H1 (cell line): ENCODE results near the gene COMT. TPM values are rescaled to one million over a fixed set of nuclear protein-coding genes. Genes with fewer than 3 reads are reported as not detected.
"Not testable (repeated sequence)": the region's sequence is repeated elsewhere in the genome, so short reads cannot be mapped to it uniquely, and the experiment has no call there.

Experiments
- CTCF ChIA-PET: fragments of 300-600 bp; sonication (Branson Sonifier 250); formaldehyde crosslinking; loops from one replicate; lab custom pipeline; 2021; ENCODE audit not compliant: partially characterized antibody; lab: Charles Lee
- POLR2A ChIA-PET: fragments of 300-600 bp; sonication (Branson Sonifier 250); formaldehyde crosslinking; loops from one replicate; lab custom pipeline; 2021; ENCODE audit warnings: inconsistent platforms; ENCODE audit not compliant: partially characterized antibody; lab: Charles Lee
- DNase-seq, 2 experiments: peaks; one replicate each; pipeline versions ENCODE4 v3.0.0 to v3.0.0-alpha.2; 2010 to 2022; ENCODE audit warnings: low spot score in 2 of 2, low read depth in 1 of 2, mixed read lengths in 1 of 2
- FAIRE-seq: peaks from 2 replicates; lab custom pipeline; 2011; peaks lifted over from hg19 to GRCh38; lab: Jason Lieb, UNC
- H2AFZ ChIP-seq: 2 replicates; pipeline ENCODE4 v1.8.1; 2012; ENCODE audit warnings: low read length, inconsistent platforms
- H2AK5ac ChIP-seq: 2 replicates; pipeline ENCODE4 v1.6.1; 2013; ENCODE audit warnings: low read depth, low read length
- H2BK120ac ChIP-seq: replicated peaks from 2 replicates; pipeline ENCODE3; 2013; ENCODE audit warnings: low read depth, low read length, inconsistent platforms
- H2BK12ac ChIP-seq: 2 replicates; pipeline ENCODE4 v1.6.1; 2013; ENCODE audit warnings: low read depth, low read length
- H2BK15ac ChIP-seq: 2 replicates; pipeline ENCODE4 v1.6.1; 2013; ENCODE audit warnings: low read length
- H2BK20ac ChIP-seq: 2 replicates; pipeline ENCODE4 v1.6.1; 2013; ENCODE audit warnings: low read length
- H2BK5ac ChIP-seq: 2 replicates; pipeline ENCODE4 v1.6.1; 2013; ENCODE audit warnings: low read depth, low read length
- H3K14ac ChIP-seq: 2 replicates; pipeline ENCODE4 v1.6.1; 2013; ENCODE audit warnings: inconsistent platforms; ENCODE audit not compliant: insufficient read length
- H3K18ac ChIP-seq: 2 replicates; pipeline ENCODE4 v1.6.1; 2013; ENCODE audit warnings: low read length; ENCODE audit errors: extremely low read depth
- H3K23ac ChIP-seq: 2 replicates; pipeline ENCODE4 v1.6.1; 2013; ENCODE audit warnings: inconsistent platforms; ENCODE audit not compliant: insufficient read length
- H3K23me2 ChIP-seq: 2 replicates; pipeline ENCODE4 v1.6.1; 2013; ENCODE audit warnings: low read depth, low read length
- H3K27ac ChIP-seq: 2 replicates; pipeline ENCODE4 v1.6.1; 2011; ENCODE audit warnings: low read depth, low read length, inconsistent platforms
- H3K27me3 ChIP-seq, 4 experiments: replicated peaks in 1 of 4; 1 replicate in 1 of 4; 2 replicates in 3 of 4; pipeline versions ENCODE4 v1.6.1 to v1.8.1; 2011 to 2013; ENCODE audit warnings: low read length in 3 of 4, mild to moderate bottlenecking in 3 of 4, inconsistent platforms in 2 of 4, mixed read lengths in 2 of 4, moderate library complexity in 1 of 4; ENCODE audit not compliant: control insufficient read depth in 3 of 4, insufficient read depth in 3 of 4; ENCODE audit errors: extremely low read depth in 1 of 4
- H3K36me3 ChIP-seq, 4 experiments: 2 replicates each; pipeline versions ENCODE4 v1.6.1 to v1.8.1; 2011 to 2013; ENCODE audit warnings: mild to moderate bottlenecking in 4 of 4, low read length in 3 of 4, moderate library complexity in 2 of 4, control low read depth in 1 of 4, inconsistent platforms in 1 of 4; ENCODE audit not compliant: insufficient read depth in 4 of 4, control insufficient read depth in 2 of 4
- H3K4ac ChIP-seq: replicated peaks from 2 replicates; pipeline ENCODE3; 2013; ENCODE audit warnings: low read length, low read depth, mixed read lengths, inconsistent platforms; ENCODE audit not compliant: insufficient read length
- H3K4me1 ChIP-seq, 4 experiments: replicated peaks in 1 of 4; 1 replicate in 1 of 4; 2 replicates in 3 of 4; pipeline versions ENCODE4 v1.6.1 to v1.8.1; 2011 to 2013; ENCODE audit warnings: low read length in 3 of 4, inconsistent platforms in 2 of 4, mixed read lengths in 1 of 4; ENCODE audit not compliant: insufficient read depth in 4 of 4, control insufficient read depth in 3 of 4
- H3K4me2 ChIP-seq, 2 experiments: 2 replicates each; pipeline versions ENCODE4 v1.6.1 to v1.8.1; 2011 to 2013; ENCODE audit warnings: low read depth in 2 of 2, low read length in 2 of 2, control low read depth in 1 of 2, inconsistent platforms in 1 of 2, mild to moderate bottlenecking in 1 of 2; ENCODE audit not compliant: insufficient read depth in 1 of 2
- H3K4me3 ChIP-seq, 4 experiments: fragments of 200-600, 300-600 bp in 1 of 4; sonication (generic), shearing (Covaris generic), sonication (Bioruptor Twin) in 1 of 4; 2 replicates each; pipeline versions ENCODE4 v1.5.1 to v1.8.1; 2011 to 2016; ENCODE audit warnings: low read length in 4 of 4, low read depth in 3 of 4, control low read depth in 2 of 4, inconsistent platforms in 2 of 4, mild to moderate bottlenecking in 2 of 4, mixed read lengths in 1 of 4, moderate library complexity in 1 of 4; ENCODE audit not compliant: insufficient read depth in 2 of 4; ENCODE audit errors: extremely low read depth in 1 of 4
- H3K56ac ChIP-seq: replicated peaks from 2 replicates; pipeline ENCODE3; 2013; ENCODE audit warnings: low read depth, mild to moderate bottlenecking, mixed read lengths, low read length, inconsistent platforms; ENCODE audit not compliant: insufficient read length
- H3K79me1 ChIP-seq: 2 replicates; pipeline ENCODE4 v1.6.1; 2013; ENCODE audit warnings: low read depth, low read length, control low read depth
- H3K79me2 ChIP-seq, 2 experiments: 2 replicates each; pipeline versions ENCODE4 v1.6.1 to v1.8.1; 2012 to 2013; ENCODE audit warnings: low read length in 2 of 2, mild to moderate bottlenecking in 2 of 2, inconsistent platforms in 1 of 2; ENCODE audit not compliant: insufficient read depth in 2 of 2, control insufficient read depth in 1 of 2
- H3K9ac ChIP-seq, 4 experiments: replicated peaks in 1 of 4; 1 replicate in 1 of 4; 2 replicates in 3 of 4; pipeline versions ENCODE4 v1.6.1 to v1.8.1; 2011 to 2013; ENCODE audit warnings: low read depth in 3 of 4, low read length in 3 of 4, control low read depth in 2 of 4, mild to moderate bottlenecking in 2 of 4, moderate library complexity in 2 of 4, inconsistent platforms in 1 of 4; ENCODE audit errors: extremely low read depth in 1 of 4
- H3K9me3 ChIP-seq, 2 experiments: 2 replicates each; pipeline versions ENCODE4 v1.6.1 to v1.8.1; 2012 to 2013; ENCODE audit warnings: mild to moderate bottlenecking in 2 of 2, moderate library complexity in 2 of 2, control low read depth in 1 of 2, inconsistent platforms in 1 of 2, low read depth in 1 of 2, low read length in 1 of 2, mixed read lengths in 1 of 2; ENCODE audit not compliant: insufficient read depth in 2 of 2
- H4K20me1 ChIP-seq, 2 experiments: replicated peaks in 1 of 2; 2 replicates each; pipeline versions ENCODE3 to v1.8.1; 2011 to 2013; ENCODE audit warnings: inconsistent platforms in 2 of 2, low read length in 2 of 2, mild to moderate bottlenecking in 1 of 2; ENCODE audit not compliant: insufficient read depth in 2 of 2, control insufficient read depth in 1 of 2
- H4K5ac ChIP-seq: 2 replicates; pipeline ENCODE4 v1.6.1; 2013; ENCODE audit warnings: low read length, low read depth, mixed read lengths, inconsistent platforms; ENCODE audit not compliant: insufficient read length
- H4K8ac ChIP-seq: 2 replicates; pipeline ENCODE4 v1.8.0; 2013; ENCODE audit warnings: mild to moderate bottlenecking, moderate library complexity, low read length, inconsistent platforms; ENCODE audit not compliant: insufficient read depth; ENCODE audit errors: extremely low read depth
- H4K91ac ChIP-seq: replicated peaks from 2 replicates; pipeline ENCODE3; 2013; ENCODE audit warnings: low read length, mixed read lengths, inconsistent platforms; ENCODE audit not compliant: insufficient read length
- WGBS, 2 experiments: shearing (Covaris generic) in 1 of 2; methylation state at CpG; one replicate each; pipeline versions ENCODE4 v1.1.6 to v1.1.7; 2013 to 2015; ENCODE audit warnings: low lambda C conversion rate in 2 of 2, mixed read lengths in 2 of 2, inconsistent platforms in 1 of 2, low coverage in 1 of 2, missing lambda C conversion rate in 1 of 2; ENCODE audit not compliant: insufficient replicate concordance in 2 of 2, insufficient coverage in 1 of 2, insufficient read length in 1 of 2; ENCODE audit errors: extremely low coverage in 1 of 2, missing lambda C conversion rate in 1 of 2; 5-methylcytosine and 5-hydroxymethylcytosine counted together
- polyA plus RNA-seq, 7 experiments: library from polyadenylated mRNA; depleted of rRNA in 3 of 7; stranded (reverse) in 5 of 7; unstranded in 2 of 7; fragments of >200 nt in 5 of 7; fragments of 200-250 nt in 2 of 7; gene quantifications; 1 replicate in 5 of 7; 2 replicates in 1 of 7; 4 replicates in 1 of 7; pipeline versions ENCODE4 v1.2.1 to v1.2.3, GENCODE V29; 2011 to 2013; ENCODE audit warnings: missing spikeins in 2 of 7, mixed read lengths in 2 of 7
- total RNA-seq: library from RNA; stranded (reverse); fragmentation: NEBNext Ultra II Directional; extraction: Animal tissue kit (Norgen Biotek cat#: 25700); gene quantifications from 2 replicates; pipeline ENCODE4 v1.2.1, GENCODE V29; 2021

The COMT gene
- total and polyA plus RNA-seq, 2 of the 8 experiments (the other 6 are each of a cell fraction or from before 2014, with no cell fraction given): 15.2 to 33.7 TPM

DNA sequence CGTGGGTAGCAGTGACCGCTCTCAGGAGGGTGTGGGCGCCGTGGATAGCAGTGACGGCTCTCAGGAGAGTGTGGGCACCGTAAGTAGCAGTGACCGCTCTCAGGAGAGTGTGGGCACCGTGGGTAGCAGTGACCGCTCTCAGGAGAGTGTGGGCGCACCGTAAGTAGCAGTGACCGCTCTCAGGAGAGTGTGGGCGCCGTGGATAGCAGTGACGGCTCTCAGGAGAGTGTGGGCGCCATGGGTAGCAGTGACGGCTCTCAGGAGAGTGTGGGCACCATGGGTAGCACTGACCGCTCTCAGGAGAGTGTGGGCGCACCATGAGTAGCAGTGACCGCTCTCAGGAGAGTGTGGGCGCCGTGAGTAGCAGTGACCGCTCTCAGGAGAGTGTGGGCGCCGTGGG, 34.7 kb upstream of the COMT start:
- H3K14ac ChIP-seq, H3K27ac ChIP-seq, H3K56ac ChIP-seq, H4K91ac ChIP-seq, FAIRE-seq, H2AFZ ChIP-seq, H3K79me2 ChIP-seq, H3K36me3 ChIP-seq, H3K4ac ChIP-seq, H3K4me2 ChIP-seq, H4K8ac ChIP-seq, H2AK5ac ChIP-seq, H3K9ac ChIP-seq, H3K23me2 ChIP-seq, POLR2A ChIA-PET, H2BK5ac ChIP-seq, H2BK20ac ChIP-seq, DNase-seq, H2BK12ac ChIP-seq, H3K18ac ChIP-seq, H2BK15ac ChIP-seq, H4K20me1 ChIP-seq, H3K23ac ChIP-seq, H3K79me1 ChIP-seq, H3K9me3 ChIP-seq, H4K5ac ChIP-seq, H3K27me3 ChIP-seq, H2BK120ac ChIP-seq, H3K4me3 ChIP-seq: not testable (repeated sequence)
- CTCF ChIA-PET: interaction anchor here (0.6 to 1.7 kb wide), 4 partner anchors 9 to 180 kb away, joined by 3 to 6 read pairs (median 4); no protein-coding TSS in a partner anchor
- H3K4me1 ChIP-seq: peaks cover 5 to 12% (median 12%) of the 10 kb centered on the region in 4 experiments
- WGBS, 2 experiments: 94% methylated on average over 25 of the region's 25 CpGs; no CpG with 5 or more reads in 1 of the 2 experiments

DNA sequence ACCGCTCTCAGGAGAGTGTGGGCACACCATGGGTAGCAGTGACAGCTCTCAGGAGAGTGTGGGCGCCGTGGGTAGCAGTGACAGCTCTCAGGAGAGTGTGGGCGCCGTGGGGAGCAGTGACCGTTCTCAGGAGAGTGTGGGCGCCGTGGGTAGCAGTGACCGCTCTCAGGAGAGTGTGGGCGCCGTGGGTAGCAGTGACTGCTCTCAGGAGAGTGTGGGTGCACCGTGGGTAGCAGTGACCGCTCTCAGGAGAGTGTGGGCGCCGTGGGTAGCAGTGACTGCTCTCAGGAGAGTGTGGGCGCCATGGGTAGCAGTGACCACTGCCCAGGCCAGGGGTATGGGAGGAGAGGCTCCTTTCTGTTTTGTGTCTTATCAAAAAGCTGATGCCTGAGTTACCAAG, 33.7 kb upstream of the COMT start:
- H2BK5ac ChIP-seq, H2BK120ac ChIP-seq, H4K91ac ChIP-seq, H3K27me3 ChIP-seq, H4K5ac ChIP-seq, H3K9ac ChIP-seq, H2AFZ ChIP-seq, H3K56ac ChIP-seq, H3K79me2 ChIP-seq, H2BK20ac ChIP-seq, FAIRE-seq, H3K4ac ChIP-seq, H3K14ac ChIP-seq, H4K8ac ChIP-seq, DNase-seq, H3K79me1 ChIP-seq, H3K27ac ChIP-seq, H3K23me2 ChIP-seq, H3K9me3 ChIP-seq, H3K4me1 ChIP-seq, H3K4me3 ChIP-seq, H3K23ac ChIP-seq, H2AK5ac ChIP-seq, POLR2A ChIA-PET, H3K4me2 ChIP-seq, H3K18ac ChIP-seq, H2BK15ac ChIP-seq, H2BK12ac ChIP-seq, H4K20me1 ChIP-seq, H3K36me3 ChIP-seq: not testable (repeated sequence)
- CTCF ChIA-PET: interaction anchor here (0.9 to 1.3 kb wide), 3 partner anchors 11 to 178 kb away, joined by 3 to 7 read pairs (median 3); no protein-coding TSS in a partner anchor
- 87% methylated on average over 11 of the region's 16 CpGs; no CpG with 5 or more reads in 1 of the 2 experiments for WGBS, 2 experiments
